ENCODE measurements around the gene SLC27A4. TPM values are rescaled to one million over a fixed set of nuclear protein-coding genes. Genes with fewer than 3 reads are reported as not detected.

The SLC27A4 gene
- total and polyA plus RNA-seq, 2 experiments from 2014 or later = 12.3 to 30.9 TPM

- TF ChIP-seq EZH2phosphoT487 (IDR thresholded peaks at IDR 0.05; ENCODE audit: insufficient read depth, low read depth) = no peak
- TF ChIP-seq EZH2 (IDR thresholded peaks at IDR 0.05; ENCODE audit: insufficient read depth, poor library complexity, severe bottlenecking) = no peak
- H4K20me1 ChIP-seq (ENCODE audit: insufficient read depth) = no peaks in the 10 kb centered on the region
- H3K9ac ChIP-seq = peak overlapping the region; percentile 57
- WGBS, 2 experiments (ENCODE audit: low coverage in 1 of 2, low lambda C conversion rate in 2 of 2, missing lambda C conversion rate in 2 of 2) = 73 to 81% methylated on average over 9 of the region's 9 CpGs
- H3K27ac ChIP-seq = peak overlapping the region; percentile 89
- H3K9me3 ChIP-seq (ENCODE audit: low read depth) = no peaks in the 10 kb centered on the region
- no peaks in the 10 kb centered on the region for H3K36me3 ChIP-seq (ENCODE audit: low read depth)
- peaks cover 43% of the 10 kb centered on the region for H3K4me1 ChIP-seq (ENCODE audit: insufficient read depth)
- H3K4me2 ChIP-seq (ENCODE audit: unreplicated experiment) = no peak overlapping the region
- H3F3A ChIP-seq (ENCODE audit: insufficient read depth) = peaks cover 53% of the 10 kb centered on the region
- H3K4me3 ChIP-seq = no peak overlapping the region
- H3K27me3 ChIP-seq (replicated peaks; ENCODE audit: insufficient read depth) = no peaks in the 10 kb centered on the region
- no peaks in the 10 kb centered on the region for H3K9me2 ChIP-seq (ENCODE audit: insufficient read depth)
- no peak overlapping the region for H2AFZ ChIP-seq
- H3K79me2 ChIP-seq (ENCODE audit: insufficient read depth) = no peaks in the 10 kb centered on the region
- in situ Hi-C loops (cut with MboI) = no loop called here
- DNase-seq = peak; percentile 61
These were observed 36.0 kb upstream of the SLC27A4 start for GRCh38 chr9:128304136-128304970.

GRCh38 chr9:128304971-128305288 is 35.4 kb upstream of the SLC27A4 start:
- H4K20me1 ChIP-seq (ENCODE audit: insufficient read depth) = no peaks in the 10 kb centered on the region
- in situ Hi-C loops (cut with MboI) = no loop called here
- DNase-seq = peak; percentile 73
- no peak overlapping the region for H3K4me2 ChIP-seq (ENCODE audit: unreplicated experiment)
- H3K27ac ChIP-seq = peak overlapping the region; percentile 89
- H3K9ac ChIP-seq = peak overlapping the region; percentile 57
- no peaks in the 10 kb centered on the region for H3K79me2 ChIP-seq (ENCODE audit: insufficient read depth)
- no peaks in the 10 kb centered on the region for H3K27me3 ChIP-seq (replicated peaks; ENCODE audit: insufficient read depth)
- WGBS, 2 experiments (ENCODE audit: low coverage in 1 of 2, low lambda C conversion rate in 2 of 2, missing lambda C conversion rate in 2 of 2) = 82 to 83% methylated on average over 5 of the region's 5 CpGs
- H2AFZ ChIP-seq = no peak overlapping the region
- H3F3A ChIP-seq (ENCODE audit: insufficient read depth) = peaks cover 53% of the 10 kb centered on the region
- TF ChIP-seq EZH2phosphoT487 (IDR thresholded peaks at IDR 0.05; ENCODE audit: insufficient read depth, low read depth) = no peak
- no peak for TF ChIP-seq EZH2 (IDR thresholded peaks at IDR 0.05; ENCODE audit: insufficient read depth, poor library complexity, severe bottlenecking)
- H3K4me1 ChIP-seq (ENCODE audit: insufficient read depth) = peaks cover 43% of the 10 kb centered on the region
- no peaks in the 10 kb centered on the region for H3K9me3 ChIP-seq (ENCODE audit: low read depth)
- no peak overlapping the region for H3K4me3 ChIP-seq
- H3K9me2 ChIP-seq (ENCODE audit: insufficient read depth) = no peaks in the 10 kb centered on the region
- no peaks in the 10 kb centered on the region for H3K36me3 ChIP-seq (ENCODE audit: low read depth)

GRCh38 chr9:128309551-128309950 is 30.8 kb upstream of the SLC27A4 start:
- Histone ChIP-seq H3K36me3 (ENCODE audit: low read depth) (peaks cover 8% of the 10 kb centered on the region; the same call in 1 of the 2 replicates), H3K4me3 (no peak overlapping the region), H3K4me1 (ENCODE audit: insufficient read depth) (peaks cover 34% of the 10 kb centered on the region), H3F3A (ENCODE audit: insufficient read depth) (peaks cover 44% of the 10 kb centered on the region), H3K27ac (no peak overlapping the region), H4K20me1 (ENCODE audit: insufficient read depth) (no peaks in the 10 kb centered on the region), H3K9me3 (ENCODE audit: low read depth) (no peaks in the 10 kb centered on the region), H3K27me3 (replicated peaks; ENCODE audit: insufficient read depth) (no peaks in the 10 kb centered on the region), H3K9me2 (ENCODE audit: insufficient read depth) (no peaks in the 10 kb centered on the region), H3K9ac (no peak overlapping the region), H3K4me2 (ENCODE audit: unreplicated experiment) (no peak overlapping the region), H2AFZ (no peak overlapping the region), H3K79me2 (ENCODE audit: insufficient read depth) (no peaks in the 10 kb centered on the region)
- TF ChIP-seq EZH2 (IDR thresholded peaks at IDR 0.05; ENCODE audit: insufficient read depth, poor library complexity, severe bottlenecking) (no peak), EZH2phosphoT487 (IDR thresholded peaks at IDR 0.05; ENCODE audit: insufficient read depth, low read depth) (no peak)
- 93 to 96% methylated on average over 16 of the region's 16 CpGs for WGBS, 2 experiments (ENCODE audit: low coverage in 1 of 2, low lambda C conversion rate in 2 of 2, missing lambda C conversion rate in 2 of 2)
- in situ Hi-C loops (cut with MboI) = no loop called here
- DNase-seq = no peak

GRCh38 chr9:128310461-128310860 is 29.9 kb upstream of the SLC27A4 start:
- H3K4me1 ChIP-seq (ENCODE audit: insufficient read depth) = peaks cover 26% of the 10 kb centered on the region
- TF ChIP-seq EZH2phosphoT487 (IDR thresholded peaks at IDR 0.05; ENCODE audit: insufficient read depth, low read depth) (no peak), EZH2 (IDR thresholded peaks at IDR 0.05; ENCODE audit: insufficient read depth, poor library complexity, severe bottlenecking) (no peak)
- H3K27me3 ChIP-seq (replicated peaks; ENCODE audit: insufficient read depth) = no peaks in the 10 kb centered on the region
- no peak overlapping the region for H3K27ac ChIP-seq
- no peaks in the 10 kb centered on the region for H4K20me1 ChIP-seq (ENCODE audit: insufficient read depth)
- H2AFZ ChIP-seq = no peak overlapping the region
- 90 to 91% methylated on average over 10 of the region's 10 CpGs for WGBS, 2 experiments (ENCODE audit: low coverage in 1 of 2, low lambda C conversion rate in 2 of 2, missing lambda C conversion rate in 2 of 2)
- H3K9ac ChIP-seq = no peak overlapping the region
- H3K4me2 ChIP-seq (ENCODE audit: unreplicated experiment) = no peak overlapping the region
- H3K36me3 ChIP-seq (ENCODE audit: low read depth) = peaks cover 12% of the 10 kb centered on the region; the same call in 1 of the 2 replicates
- DNase-seq = no peak
- H3K9me2 ChIP-seq (ENCODE audit: insufficient read depth) = no peaks in the 10 kb centered on the region
- no peaks in the 10 kb centered on the region for H3K79me2 ChIP-seq (ENCODE audit: insufficient read depth)
- no peaks in the 10 kb centered on the region for H3K9me3 ChIP-seq (ENCODE audit: low read depth)
- in situ Hi-C loops (cut with MboI) = no loop called here
- peaks cover 37% of the 10 kb centered on the region for H3F3A ChIP-seq (ENCODE audit: insufficient read depth)
- H3K4me3 ChIP-seq = no peak overlapping the region

All from GM23248 (cell line).